Thyroid gland (tissue), 4 donors: ENCODE measurements around the gene LRRC8E.

Experiments used
- CTCF ChIP-seq, 6 experiments: fragments of 200-600 bp in 3 of 6; fragments of 450-650 bp in 3 of 6; sonication (generic) in 3 of 6; IDR thresholded peaks; one replicate each; pipeline ENCODE4 v1.5.1; 2016 to 2019; ENCODE audit warnings: antibody characterized with exemption in 6 of 6, mild to moderate bottlenecking in 2 of 6, inconsistent platforms in 1 of 6, moderate library complexity in 1 of 6
- POLR2A ChIP-seq, 2 donors: fragments of 450-650 bp; IDR thresholded peaks; one replicate each; pipeline ENCODE4 v1.6.1; 2017; ENCODE audit warnings: antibody characterized with exemption in 2 of 2, mild to moderate bottlenecking in 2 of 2, moderate library complexity in 1 of 2

- no peak for TF ChIP-seq CTCF (IDR thresholded peaks at IDR 0.05)
- TF ChIP-seq POLR2A (IDR thresholded peaks at IDR 0.05): no peak
Measured at GRCh38 chr19:7883796-7884570, 4.3 kb upstream of the LRRC8E start.
